Erythroblast (primary cell): ENCODE measurements around the gene MAN2A1.

ENCODE experiments used
- GATA1 ChIP-seq: IDR thresholded peaks from 2 replicates; pipeline ENCODE4 v1.6.1; 2011; ENCODE audit warnings: low read depth, mild to moderate bottlenecking, control low read depth, low read length, moderate library complexity
- POLR2A ChIP-seq: IDR thresholded peaks from 2 replicates; pipeline ENCODE4 v1.6.1; 2011; ENCODE audit warnings: mild to moderate bottlenecking, low read length

DNA sequence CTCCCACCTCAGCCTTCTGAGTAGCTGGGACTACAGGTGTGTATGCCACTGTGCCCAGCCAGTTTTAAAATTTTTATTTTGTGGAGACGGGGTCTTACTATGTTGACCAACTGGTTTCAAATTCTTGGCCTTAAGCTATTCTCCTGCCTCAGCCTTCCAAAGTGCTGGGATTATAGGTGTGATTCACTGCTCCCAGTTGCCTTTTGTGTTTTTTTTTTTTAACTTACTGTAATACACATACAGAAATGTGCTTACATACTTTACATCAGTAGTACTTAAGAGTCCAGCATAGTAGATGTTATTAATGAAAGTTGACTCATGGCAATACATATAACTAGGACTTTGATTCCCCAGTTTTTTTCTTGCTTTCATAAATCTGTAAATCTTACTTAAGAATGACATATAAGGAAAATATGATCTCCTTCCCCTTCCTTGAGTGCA lies 4.7 kb downstream of the MAN2A1 start:
- TF ChIP-seq POLR2A (no peak), GATA1 (no peak)
